Caco-2 (cell line): ENCODE results near the gene SLC28A1. TPM values are rescaled to one million over a fixed set of nuclear protein-coding genes. Genes with fewer than 3 reads are reported as not detected.

ENCODE experiments used
- BruUV-seq: library from RNA; stranded (reverse); fragments of 400-500 nt; replicated peaks from 2 replicates; lab custom pipeline; 2021; lab: Mats Ljungman, UMichigan
- CTCF ChIA-PET: fragments of 300-600 bp; sonication (Branson Sonifier 250); formaldehyde crosslinking; loops from one replicate; lab custom pipeline; 2022; ENCODE audit warnings: antibody characterized with exemption; lab: Charles Lee
- POLR2A ChIA-PET: fragments of 300-600 bp; sonication (Branson Sonifier 250); formaldehyde crosslinking; loops from one replicate; lab custom pipeline; 2022; ENCODE audit warnings: antibody characterized with exemption; lab: Charles Lee
- DNase-seq, 2 experiments: peaks; one replicate each; pipeline versions ENCODE4 v3.0.0 to v3.0.0-alpha.2; 2020 to 2022
- H3K27me3 ChIP-seq: replicated peaks from 2 replicates; pipeline ENCODE4 v1.6.0; 2011; ENCODE audit warnings: low read length; ENCODE audit not compliant: control insufficient read depth, insufficient read depth
- H3K36me3 ChIP-seq: 2 replicates; pipeline ENCODE4 v1.5.1; 2011; ENCODE audit warnings: low read length; ENCODE audit not compliant: control insufficient read depth, insufficient read depth
- H3K4me1 ChIP-seq: fragments of 250-450 bp; sonication (Bioruptor Pico); 2 replicates; pipeline ENCODE4 v1.5.1; 2020; ENCODE audit warnings: mild to moderate bottlenecking
- H3K4me3 ChIP-seq: 2 replicates; pipeline ENCODE4 v1.5.1; 2011; ENCODE audit warnings: low read depth, mild to moderate bottlenecking, control low read depth, low read length
- H3K9me3 ChIP-seq: fragments of 250-450 bp; sonication (Bioruptor Pico); 2 replicates; pipeline ENCODE4 v1.5.1; 2020; ENCODE audit warnings: mild to moderate bottlenecking, moderate library complexity
- H3K27ac Mint-ChIP-seq: one replicate; pipeline ENCODE4 v1.8.0; 2022; ENCODE audit warnings: mixed read lengths; ENCODE audit not compliant: unreplicated experiment
- H3K27me3 Mint-ChIP-seq: one replicate; pipeline ENCODE4 v1.8.0; 2022; ENCODE audit warnings: mixed read lengths; ENCODE audit not compliant: insufficient read depth, unreplicated experiment
- H3K36me3 Mint-ChIP-seq: one replicate; pipeline ENCODE4 v1.8.0; 2022; ENCODE audit warnings: mild to moderate bottlenecking, mixed read lengths; ENCODE audit not compliant: insufficient read depth, unreplicated experiment
- H3K4me1 Mint-ChIP-seq: one replicate; pipeline ENCODE4 v1.8.0; 2022; ENCODE audit warnings: low read depth, mixed read lengths; ENCODE audit not compliant: unreplicated experiment
- H3K4me3 Mint-ChIP-seq: one replicate; pipeline ENCODE4 v1.8.0; 2022; ENCODE audit warnings: mild to moderate bottlenecking, moderate library complexity, mixed read lengths; ENCODE audit not compliant: unreplicated experiment
- H3K9me3 Mint-ChIP-seq: one replicate; pipeline ENCODE4 v1.8.0; 2022; ENCODE audit warnings: mixed read lengths; ENCODE audit not compliant: unreplicated experiment
- intact Hi-C: fragments of 100-400 bp; cut with micrococcal nuclease; formaldehyde crosslinking; loops from one replicate; pipeline ENCODE4 v1.10.0; 2022; ENCODE audit not compliant: unreplicated experiment
- total RNA-seq: library from RNA; stranded (reverse); gene quantifications from 2 replicates; pipeline ENCODE4 v1.2.3, GENCODE V29; 2022
- TF ChIP-seq, protein P1 (sequence below), 2 experiments: fragments of 200-600 bp in 1 of 2; IDR thresholded peaks; 1 replicate in 1 of 2; 2 replicates in 1 of 2; pipeline versions ENCODE4 v1.5.1 to v1.8.0; 2011 to 2022; ENCODE audit warnings: antibody characterized with exemption in 1 of 2, control low read depth in 1 of 2, inconsistent platforms in 1 of 2, low read depth in 1 of 2, low read length in 1 of 2, mild to moderate bottlenecking in 1 of 2, moderate library complexity in 1 of 2; ENCODE audit not compliant: insufficient read depth in 1 of 2, severe bottlenecking in 1 of 2, unreplicated experiment in 1 of 2

The SLC28A1 gene
- total RNA-seq, 1 experiment from 2014 or later = not detected

DNA sequence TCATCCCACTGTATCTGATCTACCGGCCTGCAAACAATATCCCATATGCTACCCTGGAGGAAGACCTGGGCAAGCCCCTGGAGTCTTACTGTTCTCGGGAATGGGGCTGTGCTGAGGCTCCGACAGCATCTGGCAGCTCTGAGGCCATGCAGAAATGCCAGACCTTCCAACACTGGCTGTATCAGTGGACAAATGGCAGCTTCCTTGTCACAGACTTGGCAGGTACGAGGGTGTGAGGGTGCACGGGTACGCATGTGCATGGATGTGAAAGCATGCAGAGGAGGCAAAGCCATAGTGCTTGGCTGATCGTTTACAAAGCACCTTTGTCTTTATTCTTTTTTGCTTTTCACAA, 20.0 kb upstream of the SLC28A1 start:
- H3K9me3 Mint-ChIP-seq = no peaks in the 10 kb centered on the region
- Histone ChIP-seq H3K4me3 (no peak overlapping the region), H3K9me3 (no peaks in the 10 kb centered on the region), H3K27me3 (no peaks in the 10 kb centered on the region), H3K36me3 (no peaks in the 10 kb centered on the region), H3K4me1 (peaks cover 9% of the 10 kb centered on the region)
- BruUV-seq = no TSS peak
- H3K27ac Mint-ChIP-seq = no peak overlapping the region
- H3K4me3 Mint-ChIP-seq = no peak overlapping the region
- no peak for DNase-seq
- CTCF ChIA-PET = interaction anchor here (0.6 to 1.8 kb wide), 4 partner anchors 14 to 65 kb away, joined by 3 to 11 read pairs (median 6); no protein-coding TSS in a partner anchor
- no peaks in the 10 kb centered on the region for H3K4me1 Mint-ChIP-seq
- intact Hi-C loops = loop anchor here (1.0 kb wide), 1 partner anchor 64 kb away; no protein-coding TSS in a partner anchor
- TF ChIP-seq, protein P1, sequence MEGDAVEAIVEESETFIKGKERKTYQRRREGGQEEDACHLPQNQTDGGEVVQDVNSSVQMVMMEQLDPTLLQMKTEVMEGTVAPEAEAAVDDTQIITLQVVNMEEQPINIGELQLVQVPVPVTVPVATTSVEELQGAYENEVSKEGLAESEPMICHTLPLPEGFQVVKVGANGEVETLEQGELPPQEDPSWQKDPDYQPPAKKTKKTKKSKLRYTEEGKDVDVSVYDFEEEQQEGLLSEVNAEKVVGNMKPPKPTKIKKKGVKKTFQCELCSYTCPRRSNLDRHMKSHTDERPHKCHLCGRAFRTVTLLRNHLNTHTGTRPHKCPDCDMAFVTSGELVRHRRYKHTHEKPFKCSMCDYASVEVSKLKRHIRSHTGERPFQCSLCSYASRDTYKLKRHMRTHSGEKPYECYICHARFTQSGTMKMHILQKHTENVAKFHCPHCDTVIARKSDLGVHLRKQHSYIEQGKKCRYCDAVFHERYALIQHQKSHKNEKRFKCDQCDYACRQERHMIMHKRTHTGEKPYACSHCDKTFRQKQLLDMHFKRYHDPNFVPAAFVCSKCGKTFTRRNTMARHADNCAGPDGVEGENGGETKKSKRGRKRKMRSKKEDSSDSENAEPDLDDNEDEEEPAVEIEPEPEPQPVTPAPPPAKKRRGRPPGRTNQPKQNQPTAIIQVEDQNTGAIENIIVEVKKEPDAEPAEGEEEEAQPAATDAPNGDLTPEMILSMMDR (IDR thresholded peaks at IDR 0.05; ENCODE audit: insufficient read depth in 1 of 2, low read depth in 1 of 2, low read length in 1 of 2, severe bottlenecking in 1 of 2, unreplicated experiment in 1 of 2) = no peak
- H3K36me3 Mint-ChIP-seq = no peaks in the 10 kb centered on the region
- no peaks in the 10 kb centered on the region for H3K27me3 Mint-ChIP-seq
- POLR2A ChIA-PET = no interaction called here

GRCh38 chr15:84865074-84865569, 19.3 kb upstream of the SLC28A1 start:
- Histone ChIP-seq H3K4me1 (peaks cover 9% of the 10 kb centered on the region), H3K27me3 (no peaks in the 10 kb centered on the region), H3K4me3 (no peak overlapping the region), H3K36me3 (no peaks in the 10 kb centered on the region), H3K9me3 (no peaks in the 10 kb centered on the region)
- intact Hi-C loops = no loop called here
- no peak overlapping the region for H3K4me3 Mint-ChIP-seq
- BruUV-seq = no TSS peak
- ChIA-PET CTCF (interaction anchor here (0.6 to 1.8 kb wide), 2 partner anchors 63 to 515 kb away, joined by 4 to 11 read pairs; partner anchors contain the start of gene AKAP13), POLR2A (no interaction called here)
- no peaks in the 10 kb centered on the region for H3K4me1 Mint-ChIP-seq
- TF ChIP-seq, protein P1 (IDR thresholded peaks at IDR 0.05; ENCODE audit: insufficient read depth in 1 of 2, low read depth in 1 of 2, low read length in 1 of 2, severe bottlenecking in 1 of 2, unreplicated experiment in 1 of 2) = no peak
- no peak overlapping the region for H3K27ac Mint-ChIP-seq
- H3K9me3 Mint-ChIP-seq = no peaks in the 10 kb centered on the region
- no peaks in the 10 kb centered on the region for H3K36me3 Mint-ChIP-seq
- no peak for DNase-seq
- no peaks in the 10 kb centered on the region for H3K27me3 Mint-ChIP-seq

GRCh38 chr15:84868037-84868880, 16.2 kb upstream of the SLC28A1 start:
- H3K9me3 Mint-ChIP-seq = no peaks in the 10 kb centered on the region
- no peaks in the 10 kb centered on the region for H3K4me1 Mint-ChIP-seq
- no peak overlapping the region for H3K4me3 Mint-ChIP-seq
- no peaks in the 10 kb centered on the region for H3K36me3 ChIP-seq
- no peaks in the 10 kb centered on the region for H3K36me3 Mint-ChIP-seq
- intact Hi-C loops = no loop called here
- POLR2A ChIA-PET = no interaction called here
- H3K27me3 Mint-ChIP-seq = no peaks in the 10 kb centered on the region
- TF ChIP-seq, protein P1 (IDR thresholded peaks at IDR 0.05; ENCODE audit: insufficient read depth in 1 of 2, low read depth in 1 of 2, low read length in 1 of 2, severe bottlenecking in 1 of 2, unreplicated experiment in 1 of 2) = no peak
- H3K9me3 ChIP-seq = no peaks in the 10 kb centered on the region
- H3K27me3 ChIP-seq = no peaks in the 10 kb centered on the region
- H3K4me3 ChIP-seq = no peak overlapping the region
- CTCF ChIA-PET = interaction anchor here (0.6 kb wide), 1 partner anchor 8 kb away, joined by 3 read pairs; no protein-coding TSS in a partner anchor
- no TSS peak for BruUV-seq
- no peak overlapping the region for H3K27ac Mint-ChIP-seq
- H3K4me1 ChIP-seq = peaks cover 9% of the 10 kb centered on the region
- no peak for DNase-seq
